Hematopoietic multipotent progenitor cell treated with erythropoietin and hydrocortisone succinate and interleukin-3 and kit ligand, for 6 days (in vitro differentiated cells): ENCODE measurements around the gene MTX3.

Experiments used
- DNase-seq: peaks from one replicate; pipeline ENCODE4 v3.0.0-alpha.2; 2015

MTX3 gene, protein sequence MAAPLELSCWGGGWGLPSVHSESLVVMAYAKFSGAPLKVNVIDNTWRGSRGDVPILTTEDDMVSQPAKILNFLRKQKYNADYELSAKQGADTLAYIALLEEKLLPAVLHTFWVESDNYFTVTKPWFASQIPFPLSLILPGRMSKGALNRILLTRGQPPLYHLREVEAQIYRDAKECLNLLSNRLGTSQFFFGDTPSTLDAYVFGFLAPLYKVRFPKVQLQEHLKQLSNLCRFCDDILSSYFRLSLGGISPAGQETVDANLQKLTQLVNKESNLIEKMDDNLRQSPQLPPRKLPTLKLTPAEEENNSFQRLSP

DNA sequence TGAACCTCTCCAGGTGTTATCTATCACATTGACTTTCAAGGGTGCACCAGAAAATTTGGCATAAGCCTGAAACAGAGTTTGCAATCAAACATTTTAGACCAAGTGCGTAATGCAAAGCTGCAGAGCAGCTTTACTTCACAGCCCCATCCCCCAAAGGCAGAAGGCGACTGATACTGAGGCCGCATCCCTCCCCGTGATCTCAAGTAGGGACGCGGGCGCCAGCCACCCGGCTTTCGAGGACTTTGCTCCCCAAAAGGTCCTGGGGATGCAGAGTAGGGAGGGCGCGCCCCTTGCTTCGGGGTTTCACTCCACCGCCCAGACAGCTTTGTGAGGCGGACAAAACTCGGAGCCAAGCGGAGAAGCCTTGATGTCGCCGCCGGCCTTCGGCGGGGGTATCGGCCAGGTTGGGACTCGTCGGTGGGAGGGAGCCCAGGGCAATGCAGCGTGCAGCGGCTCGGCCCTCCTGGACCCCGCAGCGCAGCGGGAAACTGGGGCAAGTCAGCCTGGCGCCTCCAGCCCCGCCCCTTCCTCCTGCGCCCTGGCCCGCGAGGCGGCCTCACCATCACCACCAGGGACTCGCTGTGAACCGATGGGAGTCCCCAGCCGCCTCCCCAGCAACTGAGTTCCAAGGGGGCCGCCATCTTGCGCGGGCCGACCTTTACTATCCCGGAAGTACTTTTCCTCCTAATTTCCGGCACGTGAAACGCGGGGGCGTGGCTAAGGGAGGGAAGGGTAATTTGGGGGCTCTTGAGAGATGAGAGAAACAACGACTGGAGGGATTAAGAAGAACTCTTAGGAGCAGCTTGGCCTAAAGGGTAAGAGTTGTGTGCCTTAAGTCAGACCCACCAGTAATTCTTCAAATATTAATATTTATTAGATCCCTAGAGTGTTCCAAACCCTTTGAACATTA lies at the start of gene MTX3:
Gene MTX3 (minus strand): TSS at position 665 of the 910 bp plus-strand sequence. CDS start 24 bp downstream, at position 641.
- DNase-seq = peak; percentile 95

DNA sequence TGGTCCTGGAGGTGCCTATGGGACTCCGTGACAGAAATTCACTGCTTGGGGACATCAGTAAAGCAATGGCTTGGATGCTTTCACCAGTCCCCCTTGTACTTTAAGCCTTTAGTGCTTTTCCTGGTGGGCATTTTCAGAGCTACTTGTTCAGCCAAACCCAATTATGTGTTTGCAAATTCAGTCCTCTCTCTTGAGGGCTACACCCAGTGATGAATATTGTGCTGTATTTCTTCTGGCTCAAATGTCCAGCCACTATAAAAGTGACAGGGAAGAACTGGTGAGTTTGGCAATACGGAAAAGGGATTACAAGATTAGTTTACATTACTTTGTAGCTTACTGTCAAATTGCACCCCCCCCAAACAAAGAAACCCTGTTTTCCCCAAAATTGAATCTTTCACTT lies 48.6 kb upstream of the MTX3 start:
- DNase-seq = no peak

DNA sequence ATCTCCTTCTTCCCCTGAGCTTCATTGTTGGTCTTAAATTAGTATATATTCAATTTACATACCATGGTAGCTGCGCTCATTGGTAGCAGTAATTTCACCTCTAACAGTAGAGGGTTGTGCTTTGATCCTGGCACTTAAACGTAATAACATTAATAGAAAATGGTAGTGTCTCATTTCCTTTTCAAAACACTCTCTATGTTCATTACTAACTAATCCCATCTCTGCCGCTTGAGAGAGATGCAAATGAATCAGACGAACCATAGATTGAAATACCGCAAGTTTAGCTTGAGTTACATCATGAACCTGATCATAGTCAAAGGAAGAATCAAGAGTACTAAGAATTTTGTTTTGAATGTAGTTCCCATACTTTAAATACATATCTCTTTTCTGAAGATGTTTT lies 46.3 kb upstream of the MTX3 start:
- DNase-seq = no peak

GRCh38 chr5:80036615-80037014 lies 45.6 kb upstream of the MTX3 start:
- no peak for DNase-seq

DNA sequence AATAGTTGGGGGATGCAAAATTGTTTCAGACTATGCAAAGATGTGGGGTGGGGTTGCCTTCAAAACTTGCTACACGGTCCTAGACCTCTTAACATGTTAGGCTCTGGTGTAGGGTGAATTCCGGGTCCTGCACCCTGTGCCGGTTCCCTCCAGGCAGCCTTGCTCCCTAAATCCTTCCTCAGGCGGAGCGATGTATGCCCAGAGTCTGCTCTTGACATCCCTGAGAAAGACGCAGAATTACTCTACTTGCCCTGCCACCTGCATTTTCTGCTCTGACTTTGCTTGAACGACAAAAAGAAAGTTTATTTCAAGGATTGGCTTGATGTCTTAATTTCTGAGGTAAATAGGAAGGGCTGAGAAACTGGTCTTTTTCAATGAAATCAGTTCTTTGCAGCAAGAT lies 44.8 kb upstream of the MTX3 start:
- no peak for DNase-seq

DNA sequence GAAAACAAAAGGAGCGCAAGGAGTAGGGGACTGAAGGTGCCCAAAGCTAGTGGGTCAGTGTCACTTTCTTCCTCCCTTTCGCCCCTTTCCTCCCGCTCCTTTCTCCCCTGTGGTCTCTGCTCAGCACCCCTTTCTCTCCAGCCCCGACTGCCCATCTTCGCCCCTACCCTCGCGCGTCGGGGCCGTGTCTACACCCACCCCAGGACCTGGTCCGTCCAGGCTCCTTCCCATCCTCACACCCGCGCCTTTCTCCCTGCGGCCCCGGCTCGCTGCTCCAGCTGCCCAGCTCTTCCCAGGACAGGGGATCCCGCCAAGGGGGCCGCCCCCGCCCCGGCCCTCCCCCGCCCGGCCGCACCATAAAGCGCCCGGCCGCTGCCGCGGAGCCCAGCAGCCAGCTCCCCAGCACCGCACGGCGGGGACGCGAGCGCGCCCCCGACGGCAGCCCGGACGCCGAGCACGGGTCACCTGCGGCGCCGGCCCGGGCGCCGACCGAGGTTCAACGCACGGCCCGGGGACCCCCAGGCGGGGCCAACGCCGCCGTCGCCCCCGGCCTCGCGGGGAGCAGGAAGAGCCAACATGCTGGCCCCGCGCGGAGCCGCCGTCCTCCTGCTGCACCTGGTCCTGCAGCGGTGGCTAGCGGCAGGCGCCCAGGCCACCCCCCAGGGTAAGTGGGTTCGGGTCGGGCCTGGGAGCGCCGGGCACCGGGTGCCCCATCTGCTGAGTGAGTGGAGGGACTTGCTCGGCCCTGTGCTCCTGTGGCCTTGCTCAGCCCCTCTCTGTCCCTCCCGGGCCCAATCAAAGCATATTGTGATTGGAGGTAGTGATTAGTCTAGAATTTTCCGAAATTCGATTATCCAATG lies 44.1 kb upstream of the MTX3 start, which contains the start of gene THBS4:
Gene THBS4 (plus strand): TSS at position 387 of the 860 bp plus-strand sequence. CDS start 190 bp downstream, at position 577.
- no peak for DNase-seq

DNA sequence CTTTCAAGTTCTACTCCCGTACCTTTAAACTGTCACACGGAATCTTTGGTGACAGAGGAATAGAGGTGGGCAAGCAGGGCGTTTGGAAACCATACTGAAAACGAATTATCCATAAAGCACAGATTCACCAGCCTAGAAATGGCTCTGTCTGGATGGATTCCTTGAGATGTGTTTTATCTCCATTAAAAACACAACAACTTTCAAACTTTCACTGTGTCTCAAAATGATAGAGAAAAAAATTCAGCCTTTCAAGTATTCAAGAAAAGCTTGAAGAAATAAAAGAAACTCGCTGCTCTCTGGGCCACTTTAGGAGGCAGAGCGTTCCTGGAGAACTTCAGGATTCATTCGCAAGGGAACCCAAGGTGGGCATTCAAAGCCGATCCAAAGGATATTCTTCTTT lies 43.5 kb upstream of the MTX3 start:
- no peak for DNase-seq

DNA sequence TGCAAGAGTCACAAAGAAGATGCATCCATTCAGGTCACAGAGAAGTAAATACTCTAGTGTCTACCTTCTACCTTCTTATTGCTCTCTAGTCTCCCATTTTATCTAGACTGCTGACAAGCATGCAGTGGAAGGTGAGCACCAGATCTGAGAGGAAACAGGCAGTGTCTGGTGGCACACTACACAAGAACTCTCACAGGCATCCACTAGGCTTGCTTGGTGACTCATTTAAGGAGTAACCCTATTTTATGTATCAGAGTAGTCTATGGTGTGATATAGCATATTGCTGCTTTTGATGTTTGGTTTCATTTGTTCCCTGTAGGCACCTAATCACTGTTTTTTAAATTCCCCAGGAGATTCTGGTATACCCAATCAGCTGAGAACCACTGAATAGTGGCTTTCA lies 42.5 kb upstream of the MTX3 start:
- no peak for DNase-seq

GRCh38 chr5:80031109-80031508 lies 40.0 kb upstream of the MTX3 start:
- peak; percentile 44 for DNase-seq

DNA sequence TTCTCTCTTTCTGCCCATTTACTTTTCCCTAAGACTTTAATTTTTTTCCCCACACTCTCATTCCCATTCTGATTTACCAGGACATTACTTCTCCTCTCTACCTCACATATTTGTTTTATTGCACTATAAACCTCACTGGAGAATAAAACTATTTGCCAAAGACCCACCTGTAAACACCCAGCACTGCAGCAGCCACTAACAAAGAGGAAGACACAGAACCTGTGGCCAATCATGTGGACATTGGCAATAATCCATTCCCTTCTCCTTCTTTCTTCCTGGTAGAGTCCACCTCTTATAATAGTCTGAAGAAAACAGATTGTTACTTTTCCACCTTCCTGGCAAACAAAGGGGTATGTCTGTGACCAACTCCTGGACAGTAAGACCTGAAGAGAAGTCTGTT lies 35.8 kb upstream of the MTX3 start:
- DNase-seq = no peak

DNA sequence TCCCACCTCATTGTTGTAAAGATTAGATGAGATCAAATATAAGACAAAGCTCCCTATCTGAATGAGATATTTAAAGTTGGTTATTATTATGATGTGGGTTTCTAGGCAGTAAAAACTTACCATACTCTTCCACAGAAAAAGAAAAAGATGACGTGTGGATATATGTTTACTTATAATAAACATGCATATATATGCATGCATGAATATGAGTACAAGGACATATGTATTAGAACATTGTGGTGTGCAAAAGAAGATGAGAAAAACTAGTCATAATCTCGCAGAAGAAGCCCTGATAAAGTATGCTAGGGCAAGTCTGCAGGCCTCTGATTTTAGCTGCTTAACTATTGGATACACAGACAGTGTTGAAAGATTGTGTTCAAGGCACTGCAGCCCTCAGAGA lies 34.0 kb upstream of the MTX3 start:
- no peak for DNase-seq

- DNase-seq = no peak
Observed at GRCh38 chr5:80010754-80011392, 19.8 kb upstream of the MTX3 start.

DNA sequence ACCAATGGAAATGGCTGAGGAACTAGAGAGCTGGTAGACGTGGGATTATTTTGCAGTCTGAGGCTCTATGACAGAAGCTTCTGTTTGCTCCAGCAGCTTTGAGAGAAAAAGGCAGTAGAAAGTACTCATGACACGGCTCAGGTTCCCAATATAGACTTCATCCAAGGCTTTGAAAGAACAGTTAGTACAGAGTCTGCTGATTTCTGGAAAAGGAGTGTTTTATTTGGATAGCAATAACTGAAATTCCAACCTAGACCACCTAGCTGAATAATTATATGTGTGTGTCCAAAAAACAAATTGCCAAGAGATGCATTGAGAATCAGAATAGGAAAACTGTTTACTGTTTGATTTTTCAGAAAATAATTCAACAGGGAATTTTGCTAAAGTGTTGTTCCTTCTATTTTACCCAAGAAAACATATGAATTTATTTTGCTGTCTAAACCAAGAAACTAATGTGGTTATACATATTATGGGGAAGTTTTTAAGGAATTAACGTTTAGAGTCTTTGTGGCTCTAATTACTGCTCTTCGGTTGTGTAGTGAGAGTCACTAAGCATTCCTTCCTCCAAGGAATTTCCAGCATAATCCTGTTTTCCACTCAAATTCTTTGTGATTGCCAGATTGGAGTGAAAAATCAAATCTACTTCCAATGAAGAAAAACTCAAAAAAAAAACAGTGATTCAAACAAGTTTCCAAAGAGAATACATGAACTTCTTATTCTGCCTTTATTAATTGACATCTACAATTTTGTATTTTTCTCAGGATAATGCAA lies 18.1 kb upstream of the MTX3 start:
- no peak for DNase-seq

GRCh38 chr5:80002677-80003076 lies 11.6 kb upstream of the MTX3 start:
- DNase-seq = no peak

DNA sequence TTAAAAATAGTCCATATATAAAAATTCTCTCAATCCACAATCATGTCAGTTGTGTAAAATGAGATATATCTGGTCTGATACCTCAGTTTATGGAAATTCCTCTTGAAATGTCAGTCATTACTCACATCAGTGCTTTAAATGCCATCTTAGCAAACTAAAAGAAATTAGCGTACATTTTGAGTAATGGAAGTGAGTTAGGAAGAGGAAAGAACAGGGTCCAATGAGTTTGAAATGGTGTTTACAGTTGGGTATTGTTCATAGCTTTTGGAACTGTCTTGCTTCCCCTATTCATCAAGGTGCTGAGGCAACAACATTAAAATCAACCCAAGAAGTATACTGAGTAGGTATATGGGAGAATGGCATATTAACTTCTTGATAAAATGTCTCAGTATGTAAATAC lies 8.7 kb upstream of the MTX3 start:
- no peak for DNase-seq

GRCh38 chr5:79992891-79993657 lies 2.0 kb upstream of the MTX3 start:
- DNase-seq = no peak

DNA sequence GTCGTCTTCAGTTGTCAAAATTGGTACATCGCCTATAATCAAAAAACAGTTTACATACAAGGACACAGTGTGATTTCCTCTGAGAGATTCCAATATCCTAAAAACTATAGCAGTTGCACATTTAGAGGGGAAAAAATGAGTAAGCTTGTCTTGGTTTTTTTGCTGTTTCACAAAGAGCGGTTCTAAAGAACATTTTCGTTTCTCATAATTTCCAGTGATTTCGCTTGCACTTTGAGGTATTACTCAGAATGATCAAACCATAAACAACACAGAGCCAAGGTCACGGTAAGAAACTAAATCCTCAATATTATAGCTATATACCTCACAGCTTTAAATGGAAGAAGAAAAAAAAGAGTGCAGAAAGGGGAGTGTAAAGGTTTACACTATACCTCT lies 861 bp downstream of the MTX3 start:
- peak; percentile 4 for DNase-seq

- DNase-seq = no peak
Observed at GRCh38 chr5:79986260-79986659, 4.8 kb downstream of the MTX3 start.

- no peak for DNase-seq
Observed at GRCh38 chr5:79985288-79985687, 5.8 kb downstream of the MTX3 start.

DNA sequence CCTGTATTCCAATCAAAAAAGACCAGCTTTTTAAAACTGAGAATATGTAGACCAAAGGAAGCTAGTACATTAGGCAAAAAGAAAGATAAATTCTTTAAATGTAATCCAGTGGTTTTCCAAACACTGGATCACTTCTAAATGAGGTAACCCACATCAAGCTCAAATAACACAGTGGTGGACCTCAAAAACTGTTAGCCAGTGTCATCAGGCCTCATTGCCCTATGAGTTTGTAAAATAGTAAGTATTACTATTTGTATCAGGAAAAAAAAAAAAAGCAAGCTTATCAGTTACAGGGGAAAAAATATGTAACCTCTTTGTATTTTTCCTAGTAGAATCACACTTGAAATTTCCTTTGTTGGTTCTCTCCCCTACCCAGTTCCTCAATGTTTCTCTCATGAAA lies 6.7 kb downstream of the MTX3 start:
- DNase-seq = no peak

GRCh38 chr5:79983618-79984017 lies 7.4 kb downstream of the MTX3 start:
- DNase-seq = no peak
